DOHH2 (cell line): Measurements from ENCODE around the gene SNX33.

Experiments
- CTCF ChIP-seq: fragments of 200-600 bp; sonication (generic); IDR thresholded peaks from one replicate; pipeline ENCODE4 v1.5.1; 2014; ENCODE audit warnings: antibody characterized with exemption, mild to moderate bottlenecking, low read depth, low read length; ENCODE audit not compliant: poor library complexity, severe bottlenecking
- EZH2phosphoT487 ChIP-seq: fragments of 200-600 bp; sonication (generic); IDR thresholded peaks from 2 replicates; pipeline ENCODE4 v1.6.1; 2017; ENCODE audit warnings: borderline replicate concordance, mild to moderate bottlenecking, antibody characterized with exemption, low read length, moderate library complexity, mixed read lengths

- no peak for TF ChIP-seq CTCF
- no peak for TF ChIP-seq EZH2phosphoT487
These were observed 1.4 kb upstream of the SNX33 start for GRCh38 chr15:75646112-75646943.
